Hepatocyte (in vitro differentiated cells): ENCODE results near the gene DOCK3.

Experiments used
- EZH2 ChIP-seq: fragments of 200-600 bp; sonication (generic); IDR thresholded peaks from 2 replicates; pipeline ENCODE4 v1.6.1; 2016; ENCODE audit warnings: antibody characterized with exemption, mild to moderate bottlenecking, borderline replicate concordance
- EZH2phosphoT487 ChIP-seq: fragments of 200-600 bp; sonication (generic); IDR thresholded peaks from one replicate; pipeline ENCODE4 v1.6.1; 2018; ENCODE audit warnings: antibody characterized with exemption, mild to moderate bottlenecking, low read depth, moderate library complexity; ENCODE audit not compliant: unreplicated experiment, severe bottlenecking
- TF ChIP-seq, protein P1 (sequence below): fragments of 200-600 bp; sonication (generic); IDR thresholded peaks from 2 replicates; pipeline ENCODE4 v1.5.1; 2016; ENCODE audit warnings: antibody characterized with exemption, mild to moderate bottlenecking; ENCODE audit not compliant: poor library complexity

DNA sequence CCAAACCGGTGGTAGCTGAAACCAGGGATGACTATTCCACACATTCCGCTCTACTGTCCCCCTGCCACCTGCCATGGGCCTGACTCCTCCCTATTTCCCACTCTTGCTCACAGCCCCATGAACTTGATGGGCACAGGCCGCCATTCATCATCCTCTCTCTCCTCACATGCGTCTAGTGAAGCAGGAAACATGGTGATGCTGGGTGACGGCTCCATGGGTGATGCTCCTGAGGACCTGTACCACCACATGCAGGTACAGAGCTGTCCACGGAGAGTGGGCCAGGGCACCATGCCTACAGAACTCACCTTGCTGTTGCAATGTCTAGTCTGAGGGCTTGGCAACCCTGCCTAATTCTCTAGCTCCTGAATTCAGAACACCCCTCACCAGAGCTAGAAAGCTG lies 687.0 kb downstream of the DOCK3 start:
- TF ChIP-seq, protein P1, sequence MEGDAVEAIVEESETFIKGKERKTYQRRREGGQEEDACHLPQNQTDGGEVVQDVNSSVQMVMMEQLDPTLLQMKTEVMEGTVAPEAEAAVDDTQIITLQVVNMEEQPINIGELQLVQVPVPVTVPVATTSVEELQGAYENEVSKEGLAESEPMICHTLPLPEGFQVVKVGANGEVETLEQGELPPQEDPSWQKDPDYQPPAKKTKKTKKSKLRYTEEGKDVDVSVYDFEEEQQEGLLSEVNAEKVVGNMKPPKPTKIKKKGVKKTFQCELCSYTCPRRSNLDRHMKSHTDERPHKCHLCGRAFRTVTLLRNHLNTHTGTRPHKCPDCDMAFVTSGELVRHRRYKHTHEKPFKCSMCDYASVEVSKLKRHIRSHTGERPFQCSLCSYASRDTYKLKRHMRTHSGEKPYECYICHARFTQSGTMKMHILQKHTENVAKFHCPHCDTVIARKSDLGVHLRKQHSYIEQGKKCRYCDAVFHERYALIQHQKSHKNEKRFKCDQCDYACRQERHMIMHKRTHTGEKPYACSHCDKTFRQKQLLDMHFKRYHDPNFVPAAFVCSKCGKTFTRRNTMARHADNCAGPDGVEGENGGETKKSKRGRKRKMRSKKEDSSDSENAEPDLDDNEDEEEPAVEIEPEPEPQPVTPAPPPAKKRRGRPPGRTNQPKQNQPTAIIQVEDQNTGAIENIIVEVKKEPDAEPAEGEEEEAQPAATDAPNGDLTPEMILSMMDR = no peak
- no peak for TF ChIP-seq EZH2
- no peak for TF ChIP-seq EZH2phosphoT487
